HAP-1 (cell line): ENCODE measurements around the gene EVI5L.

Experiments
- DNase-seq, 2 experiments: peaks; one replicate each; pipeline ENCODE4 v3.0.0-alpha.2; 2016 to 2020; ENCODE audit warnings: low spot score in 2 of 2
- H3K27me3 ChIP-seq: fragments of 250-450 bp; sonication (Bioruptor Pico); 2 replicates; pipeline ENCODE4 v1.5.1; 2020; ENCODE audit warnings: low read depth, mild to moderate bottlenecking, moderate library complexity
- H3K36me3 ChIP-seq: fragments of 250-450 bp; sonication (Bioruptor Pico); replicated peaks from 2 replicates; pipeline ENCODE4 v1.5.1; 2020; ENCODE audit warnings: mild to moderate bottlenecking
- H3K4me1 ChIP-seq: fragments of 250-450 bp; sonication (Bioruptor Pico); 2 replicates; pipeline ENCODE4 v1.5.1; 2020; ENCODE audit warnings: mild to moderate bottlenecking
- H3K4me3 ChIP-seq: fragments of 250-450 bp; sonication (Bioruptor Pico); 2 replicates; pipeline ENCODE4 v1.5.1; 2020; ENCODE audit warnings: mild to moderate bottlenecking, moderate library complexity
- H3K9me3 ChIP-seq: fragments of 250-450 bp; sonication (Bioruptor Pico); 2 replicates; pipeline ENCODE4 v1.5.1; 2020; ENCODE audit warnings: mild to moderate bottlenecking, moderate library complexity
- in situ Hi-C: fragments of 300-500 bp; cut with MboI; formaldehyde crosslinking; loops from 3 replicates; pipeline ENCODE4 v1.14.3; 2020; ENCODE audit warnings: low sequenced_read_pairs, inconsistent platforms, mixed read lengths

Gene EVI5L

GRCh38 chr19:7862413-7862951 is 32.5 kb downstream of the EVI5L start:
- in situ Hi-C loops, result no loop called here
- Histone ChIP-seq H3K4me1 (no peaks in the 10 kb centered on the region), H3K36me3 (no peaks in the 10 kb centered on the region), H3K4me3 (no peak overlapping the region), H3K9me3 (no peaks in the 10 kb centered on the region), H3K27me3 (no peaks in the 10 kb centered on the region)
- peak in 1 of 2 experiments; percentile 59 for DNase-seq

GRCh38 chr19:7863157-7863970 is 33.3 kb downstream of the EVI5L start:
- H3K4me3 ChIP-seq, result no peak overlapping the region
- in situ Hi-C loops, result no loop called here
- no peak for DNase-seq
- H3K9me3 ChIP-seq, result no peaks in the 10 kb centered on the region
- H3K36me3 ChIP-seq, result no peaks in the 10 kb centered on the region
- peaks cover 4% of the 10 kb centered on the region; the same call in 1 of the 2 replicates for H3K4me1 ChIP-seq
- H3K27me3 ChIP-seq, result no peaks in the 10 kb centered on the region

GRCh38 chr19:7863971-7864689 is 34.1 kb downstream of the EVI5L start:
- in situ Hi-C loops, result no loop called here

GRCh38 chr19:7864690-7865074 is 34.7 kb downstream of the EVI5L start:
- H3K36me3 ChIP-seq, result no peaks in the 10 kb centered on the region
- no peaks in the 10 kb centered on the region for H3K9me3 ChIP-seq
- H3K4me1 ChIP-seq, result peaks cover 10% of the 10 kb centered on the region; the same call in 1 of the 2 replicates
- in situ Hi-C loops, result loop anchor here (5.0 kb wide), 1 partner anchor 58 kb away; the partner anchor contains the start of gene SNAPC2
- no peaks in the 10 kb centered on the region for H3K27me3 ChIP-seq
- no peak overlapping the region for H3K4me3 ChIP-seq
- no peak for DNase-seq

More at GRCh38 chr19:7863971-7864689, 34.1 kb downstream of the EVI5L start:
- DNase-seq, result no peak
- Histone ChIP-seq H3K9me3 (no peaks in the 10 kb centered on the region), H3K4me3 (no peak overlapping the region), H3K4me1 (peaks cover 5% of the 10 kb centered on the region; the same call in 1 of the 2 replicates), H3K36me3 (no peaks in the 10 kb centered on the region), H3K27me3 (no peaks in the 10 kb centered on the region)

- in situ Hi-C loops, result loop anchor here (5.0 kb wide), 1 partner anchor 57 kb away; the partner anchor contains the start of gene SNAPC2
- no peak for DNase-seq
- H3K36me3 ChIP-seq, result no peaks in the 10 kb centered on the region
- H3K9me3 ChIP-seq, result no peaks in the 10 kb centered on the region
- no peaks in the 10 kb centered on the region for H3K27me3 ChIP-seq
- H3K4me3 ChIP-seq, result no peak overlapping the region
- peaks cover 12% of the 10 kb centered on the region; the same call in 1 of the 2 replicates for H3K4me1 ChIP-seq
Observed at GRCh38 chr19:7865262-7865911, 35.4 kb downstream of the EVI5L start.

GRCh38 chr19:7866399-7867091 is 36.5 kb downstream of the EVI5L start:
- H3K4me3 ChIP-seq, result no peak overlapping the region
- H3K27me3 ChIP-seq, result no peaks in the 10 kb centered on the region
- no peaks in the 10 kb centered on the region for H3K36me3 ChIP-seq
- DNase-seq, result no peak
- H3K9me3 ChIP-seq, result no peaks in the 10 kb centered on the region
- in situ Hi-C loops, result loop anchor here (5.0 kb wide), 1 partner anchor 56 kb away; the partner anchor contains the start of gene SNAPC2
- H3K4me1 ChIP-seq, result peaks cover 20% of the 10 kb centered on the region

DNA sequence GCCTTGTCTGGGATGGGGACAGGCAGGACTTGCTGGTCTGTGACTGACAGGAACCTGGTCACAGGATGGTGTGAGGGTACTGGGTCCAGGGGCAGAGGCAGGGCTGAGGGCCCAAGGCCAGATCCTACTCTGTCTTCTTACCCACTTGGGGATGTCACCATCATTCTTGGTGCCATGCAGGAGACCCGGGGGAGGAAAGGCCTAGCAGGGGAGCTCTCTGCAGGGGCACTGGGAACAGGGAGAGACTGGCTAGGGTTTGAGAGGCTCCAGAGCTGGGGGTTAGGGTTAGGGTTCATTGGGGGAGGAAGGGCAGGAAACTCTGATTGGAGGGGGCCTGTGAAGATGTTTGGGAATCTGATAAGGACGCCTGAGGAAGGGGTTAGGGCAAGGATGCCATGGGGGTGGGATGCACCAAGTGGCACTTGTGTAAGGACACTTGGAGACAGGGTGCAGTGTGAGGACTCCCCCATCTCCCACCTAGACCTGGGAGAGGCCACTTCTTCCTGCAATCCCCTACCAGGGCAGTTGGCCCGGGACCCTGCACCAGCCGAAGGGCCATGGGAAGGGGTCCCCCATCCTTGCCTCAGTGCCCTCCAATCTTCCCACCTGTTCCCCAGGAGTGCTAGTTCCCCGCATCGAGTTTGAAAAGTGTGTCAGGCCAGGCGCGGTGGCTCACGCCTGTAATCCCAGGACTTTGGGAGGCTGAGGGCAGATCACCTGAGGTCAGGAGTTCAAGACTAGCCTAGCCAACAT is 37.2 kb downstream of the EVI5L start:
- H3K9me3 ChIP-seq, result no peaks in the 10 kb centered on the region
- H3K4me1 ChIP-seq, result peaks cover 26% of the 10 kb centered on the region
- in situ Hi-C loops, result loop anchor here (5.0 kb wide), 1 partner anchor 55 kb away; the partner anchor contains the start of gene SNAPC2
- no peak overlapping the region for H3K4me3 ChIP-seq
- DNase-seq, result no peak
- H3K27me3 ChIP-seq, result no peaks in the 10 kb centered on the region
- no peaks in the 10 kb centered on the region for H3K36me3 ChIP-seq

DNA sequence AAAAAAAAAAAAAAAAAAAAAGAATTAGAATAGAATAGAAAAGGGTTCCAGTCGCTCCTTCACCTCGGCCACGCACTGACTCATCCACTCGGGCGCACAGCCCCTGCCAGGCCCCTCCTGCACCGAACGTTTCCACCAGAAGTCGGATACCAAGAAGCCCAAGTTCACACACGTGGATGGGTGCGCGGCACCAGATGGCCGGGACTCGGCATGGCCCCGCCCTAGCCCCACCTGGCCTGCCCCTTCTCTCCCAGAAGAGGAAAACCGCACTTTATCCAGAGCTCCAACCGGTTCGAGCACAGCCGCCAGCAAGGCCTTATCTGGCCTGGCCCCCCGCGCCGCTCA is 38.3 kb downstream of the EVI5L start:
- H3K27me3 ChIP-seq, result no peaks in the 10 kb centered on the region
- no peaks in the 10 kb centered on the region for H3K9me3 ChIP-seq
- H3K4me3 ChIP-seq, result peak overlapping the region; percentile 27
- 0 out of 2 replicates have a peak, but pooled peaks cover 4% of the 10 kb centered on the region for H3K36me3 ChIP-seq
- DNase-seq, result peak; percentile 50 to 81
- in situ Hi-C loops, result loop anchor here (5.0 kb wide), 1 partner anchor 54 kb away; the partner anchor contains the start of gene SNAPC2
- H3K4me1 ChIP-seq, result peaks cover 32% of the 10 kb centered on the region

GRCh38 chr19:7868671-7869452 is 38.8 kb downstream of the EVI5L start:
- DNase-seq, result peak; percentile 94 to 97
- H3K4me1 ChIP-seq, result peaks cover 32% of the 10 kb centered on the region
- H3K27me3 ChIP-seq, result no peaks in the 10 kb centered on the region
- peak overlapping the region; percentile 27 for H3K4me3 ChIP-seq
- in situ Hi-C loops, result loop anchor here (5.0 kb wide), 1 partner anchor 53 kb away; the partner anchor contains the start of gene SNAPC2
- 0 out of 2 replicates have a peak, but pooled peaks cover 4% of the 10 kb centered on the region for H3K36me3 ChIP-seq
- H3K9me3 ChIP-seq, result no peaks in the 10 kb centered on the region

DNA sequence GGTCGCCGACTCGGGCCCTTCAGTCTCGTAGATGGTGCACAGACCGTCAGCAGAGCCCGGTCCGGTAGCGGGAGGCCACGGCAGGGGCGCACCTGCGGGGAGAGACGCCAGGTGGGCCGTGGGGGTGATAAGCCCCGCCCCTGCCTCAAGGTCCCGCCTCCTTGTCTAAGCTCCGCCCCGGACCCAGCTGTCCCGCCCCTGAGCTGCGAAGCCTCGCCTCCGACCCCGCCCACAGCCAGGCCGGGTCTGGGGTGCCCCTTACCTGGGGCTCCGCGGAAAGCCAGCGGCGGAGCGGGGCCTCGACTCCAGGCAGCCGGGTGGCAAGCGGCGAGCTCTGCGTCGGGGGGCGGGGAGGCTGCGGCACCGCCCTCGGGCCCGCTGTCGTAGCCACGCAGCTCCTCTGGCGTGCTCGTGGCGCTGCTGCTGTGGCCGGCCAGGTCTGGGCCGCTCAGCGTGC is 39.5 kb downstream of the EVI5L start:
- no peaks in the 10 kb centered on the region for H3K9me3 ChIP-seq
- peaks cover 33% of the 10 kb centered on the region for H3K4me1 ChIP-seq
- in situ Hi-C loops, result loop anchor here (5.0 kb wide), 1 partner anchor 53 kb away; the partner anchor contains the start of gene SNAPC2
- 0 out of 2 replicates have a peak, but pooled peaks cover 4% of the 10 kb centered on the region for H3K36me3 ChIP-seq
- peak overlapping the region; percentile 27 for H3K4me3 ChIP-seq
- DNase-seq, result peak; percentile 34 to 83
- H3K27me3 ChIP-seq, result no peaks in the 10 kb centered on the region

DNA sequence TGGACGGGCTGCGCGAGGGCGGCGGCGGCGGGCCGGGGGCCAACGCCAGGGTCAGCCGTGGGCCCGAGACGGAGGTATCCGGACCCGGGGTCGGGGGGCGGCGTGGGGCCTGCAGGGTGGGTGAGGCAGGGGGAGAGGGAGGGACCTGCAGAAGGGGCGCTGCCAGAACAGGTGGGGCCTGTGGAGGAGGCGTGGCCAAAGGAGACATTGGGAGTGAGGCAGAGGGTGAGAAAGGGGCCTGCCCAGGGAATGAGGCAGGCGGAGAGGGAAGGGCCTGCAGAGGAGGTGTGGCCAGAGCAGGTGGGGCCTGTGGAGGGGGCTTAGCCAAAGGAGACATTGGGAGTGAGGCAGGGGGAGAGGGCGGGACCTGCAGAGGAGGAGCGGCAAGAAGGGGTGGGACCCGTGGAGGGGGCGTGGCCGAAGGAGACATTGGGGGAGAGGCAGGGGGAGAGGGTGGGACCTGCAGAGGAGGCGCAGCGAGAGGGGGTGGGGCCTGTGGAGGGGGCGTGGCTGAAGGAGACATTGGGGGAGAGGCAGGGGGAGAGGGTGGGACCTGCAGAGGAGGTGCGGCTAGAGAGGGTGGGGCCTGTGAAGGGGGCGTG is 40.0 kb downstream of the EVI5L start:
- in situ Hi-C loops, result loop anchor here (5.0 kb wide), 1 partner anchor 52 kb away; the partner anchor contains the start of gene SNAPC2
- Histone ChIP-seq H3K27me3 (no peaks in the 10 kb centered on the region), H3K9me3 (no peaks in the 10 kb centered on the region), H3K36me3 (0 out of 2 replicates have a peak, but pooled peaks cover 4% of the 10 kb centered on the region), H3K4me3 (peak overlapping the region; percentile 27; the same call in 1 of the 2 replicates), H3K4me1 (peaks cover 37% of the 10 kb centered on the region)
- DNase-seq, result peak; percentile 84 to 98
